Measurements from ENCODE around the gene JMJD6. TPM values are rescaled to one million over a fixed set of nuclear protein-coding genes. Genes with fewer than 3 reads are reported as not detected.

The JMJD6 gene

GRCh38 chr17:76670020-76670717 lies 56.2 kb downstream of the JMJD6 start:
- Histone ChIP-seq H3K4me1 (ENCODE audit: control insufficient read depth, insufficient read depth, low read length) (peaks cover 23% of the 10 kb centered on the region), H3K4me3 (ENCODE audit: low read length) (no peak overlapping the region), H3K4me2 (ENCODE audit: low read length) (no peak overlapping the region), H3K9ac (ENCODE audit: low read depth, low read length) (no peak overlapping the region), H3K27me3 (ENCODE audit: control insufficient read depth, insufficient read depth, low read length) (peaks cover 3% of the 10 kb centered on the region), H3K9me3 (replicated peaks; ENCODE audit: low read length) (no peaks in the 10 kb centered on the region), H3K36me3 (ENCODE audit: insufficient read depth, low read length) (peaks cover 7% of the 10 kb centered on the region)

Small RNAs within 50 kb of the gene (small RNA-seq; reads per million reads assigned to genes)
- gene AC005837.3 (not detected), gene RF02271 (not detected), gene RNU6-97P (not detected), gene RNY4P36 (not detected)

Measured in skeletal muscle satellite cell (primary cell).